ENCODE measurements around the gene OR2A1. TPM values are rescaled to one million over a fixed set of nuclear protein-coding genes. Genes with fewer than 3 reads are reported as not detected.

OR2A1 gene
- total RNA-seq, 2 experiments from 2014 or later = 0.11 to 0.19 TPM

Other genes starting within 250 kb of the OR2A1 start
- not detected for gene OR2A25, start 242.6 kb upstream of the OR2A1 start, total RNA-seq
- not detected for gene OR2A12, start 226.1 kb upstream of the OR2A1 start, total RNA-seq
- gene OR2A2, start 202.8 kb upstream of the OR2A1 start, total RNA-seq = not detected
- not detected for gene OR2A14, start 189.2 kb upstream of the OR2A1 start, total RNA-seq
- gene CTAGE4, start 129.0 kb upstream of the OR2A1 start, total RNA-seq = 1 to 10 TPM in 1 of 2 experiments, under 1 TPM in 1; 0.95 to 1.2 TPM
- 1 to 10 TPM; 2.0 to 3.2 TPM for gene ARHGEF35, start 116.6 kb upstream of the OR2A1 start, total RNA-seq
- gene OR2A42, start 72.8 kb upstream of the OR2A1 start, total RNA-seq = not detected
- 1 to 10 TPM; 5.4 to 5.6 TPM for gene OR2A7, start 47.6 kb upstream of the OR2A1 start, total RNA-seq
- under 1 TPM; 0.17 to 0.30 TPM for gene CTAGE8, start 43.1 kb upstream of the OR2A1 start, total RNA-seq
- gene ARHGEF5, start 43.0 kb downstream of the OR2A1 start, total RNA-seq = 1 to 10 TPM; 7.9 to 9.0 TPM
- gene NOBOX, start 91.3 kb downstream of the OR2A1 start, total RNA-seq = not detected

All from CD4-positive, alpha-beta T cell (primary cell).